Measurements from ENCODE around the gene GRXCR2.

The GRXCR2 gene

DNA sequence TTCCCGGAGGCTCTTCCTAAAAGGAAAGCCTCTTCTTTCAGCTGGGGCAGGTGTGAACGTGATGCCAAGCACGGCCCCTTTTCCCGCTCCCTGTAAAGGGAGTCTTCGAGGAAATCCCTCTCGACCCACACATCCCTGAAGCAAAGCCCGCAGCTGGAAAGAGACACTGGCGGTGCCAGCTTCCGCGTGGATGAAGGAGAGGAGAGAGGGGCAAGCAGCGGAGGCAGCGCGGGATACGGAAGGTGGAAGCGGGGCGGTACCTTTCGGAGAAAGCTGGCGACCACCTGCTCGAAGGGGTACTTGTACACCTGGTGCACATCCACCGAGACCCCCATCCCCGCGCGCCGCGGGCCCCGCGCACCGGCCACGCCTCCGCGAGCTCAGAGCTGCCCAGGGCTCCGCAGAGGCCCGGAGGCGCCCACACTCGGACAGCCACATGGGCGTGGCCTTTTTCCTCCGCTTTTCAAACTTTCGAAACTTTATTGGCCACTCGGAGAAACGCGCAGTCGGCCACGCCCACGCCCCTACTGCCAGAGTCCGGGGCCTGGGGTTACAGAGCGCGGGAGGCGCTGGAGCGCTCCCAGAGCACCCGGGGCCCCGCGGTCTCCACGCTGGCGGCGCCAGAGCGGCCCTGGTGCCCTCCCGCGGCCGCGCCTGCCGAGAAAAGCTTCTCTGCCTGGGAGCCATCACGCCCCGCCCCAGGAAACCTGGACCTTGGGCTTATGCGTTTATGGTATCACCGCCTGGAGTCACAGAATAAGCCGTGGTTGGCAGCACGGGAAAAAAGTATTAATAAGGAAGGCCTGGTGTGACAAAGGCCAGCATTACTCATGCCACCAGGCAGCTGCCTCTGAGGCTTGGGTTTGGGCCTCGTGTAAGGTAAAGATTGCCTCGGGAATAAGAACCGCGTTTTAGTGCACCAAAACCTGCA lies 37.6 kb downstream of the GRXCR2 start, which contains the start of gene PRELID2:
TSS of gene PRELID2 (minus strand) at position 426 of the 931 bp plus-strand sequence. CDS start at position 335, 91 bp downstream.
- DNase-seq: peak; percentile 55

DNA sequence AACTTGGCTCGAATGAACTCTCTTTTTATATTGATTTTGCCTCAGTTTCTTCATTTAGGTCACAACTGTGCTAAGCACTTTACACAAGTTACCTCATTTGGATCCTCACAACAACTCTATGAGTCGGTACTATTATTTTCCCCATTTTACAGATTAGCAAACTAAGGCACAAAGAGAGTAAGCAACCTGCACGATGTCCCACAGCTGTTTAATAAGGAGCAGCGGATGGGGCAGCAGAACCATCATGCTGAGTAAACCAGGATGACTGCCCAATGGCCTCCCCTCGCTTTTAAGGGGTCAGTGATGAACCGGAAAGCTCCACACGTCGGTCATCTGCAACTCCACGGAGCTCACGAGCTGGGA lies 38.3 kb downstream of the GRXCR2 start:
- DNase-seq: no peak

DNA sequence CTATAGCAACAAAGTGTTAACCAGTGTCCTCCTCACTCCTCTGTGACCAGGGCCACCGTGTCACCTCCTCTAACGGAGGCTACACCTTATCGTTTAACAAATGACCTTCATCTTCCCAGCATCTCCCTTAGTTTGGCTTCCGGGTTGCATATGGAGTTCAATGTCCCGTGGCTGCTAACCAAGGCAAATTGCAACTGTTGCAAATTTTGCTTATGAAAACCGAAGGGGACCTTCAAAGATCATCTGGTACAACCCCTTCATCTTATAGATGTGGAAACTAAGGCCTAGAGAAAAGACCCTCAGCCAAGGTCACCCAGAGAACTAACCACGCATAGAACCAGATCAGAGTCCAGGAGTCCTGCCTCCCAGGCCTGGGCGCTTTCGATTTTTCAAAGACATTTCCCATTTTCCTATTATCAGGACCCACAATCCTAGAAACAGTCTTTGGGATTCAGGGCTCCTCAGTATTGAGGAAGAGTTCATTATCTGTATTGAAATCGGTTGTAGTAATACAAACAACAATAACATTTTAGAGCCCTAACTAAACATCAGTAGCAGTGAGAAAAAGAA lies 39.1 kb downstream of the GRXCR2 start:
- DNase-seq: no peak

DNA sequence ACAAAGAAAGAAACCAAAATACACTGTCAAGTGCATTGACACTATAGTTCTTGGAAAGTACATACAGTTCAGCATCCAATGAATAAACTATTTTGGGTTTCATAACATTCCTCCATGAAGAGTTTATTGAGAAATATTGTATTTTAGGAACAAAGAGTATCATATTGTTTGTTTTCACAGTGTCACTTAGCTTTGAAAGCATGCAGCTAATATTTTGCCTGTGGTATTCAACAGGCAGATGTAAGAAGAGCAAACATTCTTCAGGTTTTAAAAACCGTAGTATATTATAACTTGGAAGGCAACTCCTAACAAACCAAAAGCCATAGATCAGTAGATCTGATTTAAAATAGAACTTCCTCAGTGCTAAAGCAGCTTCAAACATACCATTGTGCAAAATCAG lies 42.2 kb downstream of the GRXCR2 start:
- no peak for DNase-seq

DNA sequence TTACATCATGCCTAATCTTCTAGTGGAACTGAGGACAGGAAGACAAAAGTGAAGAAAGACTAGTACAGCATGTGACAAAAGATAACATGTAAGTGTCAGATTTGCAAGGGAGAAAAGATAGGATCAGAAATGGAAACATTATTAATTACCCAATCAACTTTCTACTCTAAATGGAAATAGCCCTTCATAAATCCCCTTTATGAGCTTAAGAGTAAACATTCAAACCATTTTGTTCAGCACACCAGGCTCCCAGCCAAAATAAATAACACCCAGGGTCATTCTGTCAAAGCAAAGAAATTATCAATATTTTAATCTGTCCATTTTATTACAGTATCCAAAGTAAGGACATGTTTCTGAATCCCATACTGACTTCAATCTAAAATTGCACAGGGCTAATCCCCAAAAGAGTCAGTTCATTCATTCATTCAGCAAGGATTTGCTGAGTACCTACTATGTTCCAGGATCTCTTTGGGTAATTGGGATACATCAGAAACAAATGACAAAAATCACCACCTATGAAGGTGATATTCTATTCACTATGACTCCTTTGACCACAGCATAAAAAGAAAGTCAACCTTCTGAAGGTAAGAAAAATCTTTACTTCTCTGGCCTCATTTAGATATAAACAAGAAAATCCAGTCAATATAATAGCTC lies 43.0 kb downstream of the GRXCR2 start:
- DNase-seq: no peak

DNA sequence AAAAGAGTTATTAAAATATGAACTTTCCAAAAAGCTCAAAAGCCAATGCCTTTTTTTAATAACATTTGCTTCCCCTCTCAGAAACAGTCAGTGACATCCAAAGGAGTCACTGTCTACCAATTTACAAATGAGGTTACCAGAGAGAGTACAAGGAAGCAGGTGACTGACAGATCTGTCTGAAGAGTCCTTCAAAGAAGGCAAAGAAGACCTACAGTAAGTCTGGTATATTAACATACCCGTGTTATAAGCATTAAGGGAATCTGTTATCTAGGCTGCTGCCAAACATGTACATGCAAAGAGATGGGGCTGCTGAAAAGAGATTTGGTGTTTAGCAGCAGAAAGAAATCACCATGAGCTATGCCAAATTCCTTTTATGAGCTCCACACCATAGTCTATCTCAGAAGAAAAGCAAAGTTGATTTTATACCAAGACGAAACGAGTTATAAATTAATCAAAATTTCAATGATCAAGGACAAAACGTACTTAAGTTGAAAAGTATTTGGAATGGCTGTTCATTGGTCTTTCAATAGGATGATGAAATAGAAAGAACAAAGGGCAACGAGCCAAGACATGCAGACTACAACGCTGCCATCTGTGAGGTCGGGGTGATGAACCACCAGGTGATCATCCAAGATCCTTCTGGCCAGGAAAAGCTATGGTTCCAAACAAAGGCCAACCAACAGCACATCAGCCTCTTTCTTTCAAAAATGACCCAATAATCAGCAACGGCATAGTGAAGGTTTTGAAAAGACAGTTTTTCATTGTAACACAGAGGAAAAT lies 45.7 kb downstream of the GRXCR2 start:
- no peak for DNase-seq

DNA sequence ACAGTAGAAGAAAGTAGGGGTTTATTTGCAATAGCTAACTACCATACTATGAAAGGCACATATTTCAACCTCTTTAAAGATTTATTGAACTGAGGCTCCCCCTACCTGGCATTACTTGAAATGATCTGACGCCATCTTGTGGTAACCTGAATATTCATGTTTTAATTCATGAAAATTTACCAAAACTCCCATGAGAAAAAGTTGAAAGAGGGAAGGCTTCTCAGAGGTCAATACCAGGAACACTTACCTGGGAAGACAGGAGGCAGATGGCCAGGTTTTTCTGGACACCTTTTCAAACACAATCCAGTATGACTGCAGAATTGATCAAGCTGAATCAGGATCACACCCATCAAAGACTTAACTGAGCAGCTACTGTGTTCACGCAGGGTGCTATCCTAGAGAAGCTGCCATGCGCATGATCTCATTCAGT lies 47.0 kb downstream of the GRXCR2 start:
- DNase-seq: peak; percentile 37

DNA sequence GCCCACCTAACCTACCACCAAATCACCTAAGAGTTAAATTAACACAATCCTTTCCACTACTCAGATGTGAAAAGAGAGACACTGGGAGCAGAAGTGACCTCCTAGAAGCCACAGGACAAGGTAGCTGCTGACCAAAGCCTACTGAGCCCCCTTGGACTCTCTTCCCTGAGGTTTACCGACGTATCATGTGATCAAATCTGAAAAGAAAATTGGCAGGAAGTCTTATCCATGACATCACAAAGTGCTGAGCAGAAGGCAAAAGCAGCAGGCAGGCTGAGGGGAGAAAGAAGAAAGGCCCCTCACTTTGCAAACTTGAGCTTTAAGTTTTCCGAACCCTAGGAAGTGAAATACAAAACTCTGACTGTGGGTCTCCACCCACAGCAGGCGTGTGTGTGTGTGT lies 48.8 kb downstream of the GRXCR2 start:
- no peak for DNase-seq

DNA sequence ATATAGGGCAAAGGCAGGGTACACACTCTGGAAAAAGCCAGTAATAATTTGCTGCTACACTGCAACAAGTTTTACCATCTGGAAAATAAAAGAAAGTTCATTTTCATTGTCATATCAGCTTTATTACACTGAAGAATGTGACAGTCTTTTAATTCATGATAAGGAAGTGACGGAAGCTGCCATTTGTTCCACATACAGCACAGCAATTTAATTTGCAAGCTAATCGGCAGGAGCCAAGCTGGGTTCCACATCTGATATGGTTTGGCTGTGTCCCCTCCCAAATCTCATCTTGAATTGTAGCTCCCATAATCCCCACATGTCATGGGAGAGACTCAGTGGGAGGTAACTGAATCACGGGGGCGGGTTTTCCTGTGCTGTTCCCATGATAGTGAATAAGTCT lies 54.2 kb downstream of the GRXCR2 start:
- DNase-seq: no peak

DNA sequence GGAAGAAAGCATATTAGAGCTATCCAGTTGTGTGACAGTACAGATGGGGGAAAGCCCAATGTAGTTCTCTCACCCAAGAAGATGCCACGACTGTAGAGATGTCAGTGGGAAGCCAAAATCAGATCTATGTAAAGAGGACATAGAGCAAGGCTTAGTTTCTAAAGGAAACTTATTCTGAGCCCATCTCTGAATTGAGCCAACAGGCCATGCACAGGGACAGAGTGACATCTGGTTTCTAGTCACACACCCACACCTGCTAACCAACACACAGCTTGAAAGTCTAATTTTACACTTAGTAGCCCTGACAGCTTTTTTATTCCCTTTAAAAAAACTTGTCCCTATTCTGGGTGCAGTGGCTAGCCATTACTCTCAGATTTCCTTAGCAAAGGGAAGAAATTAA lies 59.9 kb downstream of the GRXCR2 start:
- no peak for DNase-seq

DNA sequence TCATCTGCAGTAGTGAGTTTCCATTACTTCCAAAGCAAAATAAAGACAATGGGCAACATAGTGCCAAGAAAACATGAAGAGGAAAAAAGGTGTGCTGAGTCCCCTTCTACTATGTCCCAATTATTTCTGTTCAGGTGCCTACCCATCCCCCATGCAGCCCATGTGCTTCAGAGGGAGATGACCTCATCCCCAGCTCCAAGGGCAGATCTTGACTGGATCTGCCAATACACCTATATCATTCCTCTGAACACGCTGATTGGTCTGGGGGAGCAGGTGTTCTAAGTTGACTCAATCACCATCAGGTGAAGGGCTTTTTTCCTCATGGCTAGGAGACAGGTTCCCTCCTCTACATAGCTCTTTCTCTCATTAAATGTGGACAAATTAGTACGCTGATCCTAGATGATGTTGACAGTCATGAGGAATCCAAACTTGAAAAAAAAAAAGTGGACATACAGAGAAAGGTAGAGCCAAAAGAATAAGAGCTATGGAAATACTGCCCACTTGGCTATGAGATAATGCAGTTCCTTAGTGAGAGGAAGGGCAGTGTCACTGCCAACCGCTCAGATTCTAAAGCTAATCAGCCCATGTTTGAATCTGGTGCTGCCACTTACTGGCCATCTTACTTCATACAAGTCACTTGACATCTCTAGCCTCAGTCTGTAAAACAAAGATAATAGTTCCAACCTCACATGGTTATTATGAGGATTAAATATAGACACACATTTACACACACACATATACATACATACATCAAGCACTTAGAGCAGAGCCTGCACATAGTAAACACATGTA lies 60.8 kb downstream of the GRXCR2 start:
- DNase-seq: peak; percentile 16
